ENCODE results near the gene KSR2. TPM values are rescaled to one million over a fixed set of nuclear protein-coding genes. Genes with fewer than 3 reads are reported as not detected.

The KSR2 gene
- total RNA-seq, 1 donor from 2014 or later = 0.10 TPM

DNA sequence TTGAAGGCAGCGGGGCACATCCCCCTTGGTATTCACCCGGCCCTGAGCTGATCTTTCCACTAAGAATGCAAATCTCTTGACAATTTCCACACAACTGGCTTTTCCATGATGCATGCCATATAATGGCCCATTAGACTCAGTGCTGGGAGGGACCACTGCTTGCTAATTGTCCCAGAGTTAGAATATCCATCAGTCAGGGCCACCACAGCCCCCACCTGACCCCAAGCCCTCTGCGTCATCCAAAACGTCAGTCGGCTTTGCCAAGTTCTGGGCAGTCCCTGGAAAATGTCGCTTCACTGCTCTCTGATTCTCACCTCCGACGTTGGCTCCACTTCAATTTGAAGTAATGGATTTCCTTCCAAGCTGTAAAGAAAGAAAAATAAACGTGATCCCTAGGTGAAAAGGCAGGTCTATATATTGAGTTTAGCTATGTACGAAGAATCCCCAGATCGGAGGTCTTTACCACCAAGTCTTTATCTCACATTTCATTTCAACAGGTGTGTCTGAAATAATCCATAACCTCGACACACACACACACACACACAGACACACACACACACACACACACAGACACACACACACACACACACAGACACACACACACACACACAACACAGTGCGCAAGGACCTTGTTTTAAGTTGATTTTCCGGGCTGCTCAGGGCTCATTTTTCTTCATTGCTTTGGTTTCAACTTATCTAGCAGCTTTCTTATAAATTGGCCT is 441.9 kb downstream of the KSR2 start:
- no peak for DNase-seq

GRCh38 chr12:117525766-117526165 is 443.0 kb downstream of the KSR2 start:
- no peak for DNase-seq

DNA sequence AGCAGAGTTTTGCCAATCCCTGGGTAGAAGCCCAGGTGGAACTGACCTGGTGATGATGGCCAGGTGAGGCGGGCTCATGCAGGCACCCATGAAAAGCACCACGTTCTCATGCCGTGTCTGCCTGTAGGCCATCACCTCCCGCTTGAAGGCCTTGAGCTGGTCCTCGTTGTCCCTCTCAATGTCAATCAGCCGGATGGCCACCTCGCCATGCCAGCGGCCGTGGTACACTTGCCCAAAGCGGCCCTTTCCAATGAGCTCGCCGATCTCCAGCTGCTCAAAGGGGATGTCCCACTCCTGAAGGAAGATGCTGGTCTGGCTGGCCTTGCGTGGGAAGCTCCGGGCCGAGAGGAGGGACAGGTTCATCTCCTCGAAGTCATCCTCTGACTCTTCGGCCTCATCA is 444.0 kb downstream of the KSR2 start:
- no peak for DNase-seq

DNA sequence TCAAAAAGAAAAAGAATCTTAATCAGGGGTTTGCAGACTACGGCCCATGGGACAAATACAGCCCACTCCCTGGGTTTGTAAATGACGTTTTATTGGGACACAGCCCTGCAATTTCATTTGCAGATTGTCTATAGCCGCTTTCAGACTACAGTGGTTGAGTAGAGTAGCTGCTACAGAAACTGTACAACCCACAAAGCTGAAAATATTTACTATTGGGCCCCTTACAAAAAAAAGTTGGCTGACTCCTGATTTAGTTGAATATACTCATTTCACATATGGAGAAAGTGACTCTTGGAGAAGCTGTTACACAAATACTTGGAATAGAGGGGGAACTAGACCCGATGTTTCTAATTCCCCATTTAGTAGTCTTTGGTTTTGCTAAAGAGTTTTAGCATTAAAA is 444.8 kb downstream of the KSR2 start:
- DNase-seq = peak; percentile 18

DNA sequence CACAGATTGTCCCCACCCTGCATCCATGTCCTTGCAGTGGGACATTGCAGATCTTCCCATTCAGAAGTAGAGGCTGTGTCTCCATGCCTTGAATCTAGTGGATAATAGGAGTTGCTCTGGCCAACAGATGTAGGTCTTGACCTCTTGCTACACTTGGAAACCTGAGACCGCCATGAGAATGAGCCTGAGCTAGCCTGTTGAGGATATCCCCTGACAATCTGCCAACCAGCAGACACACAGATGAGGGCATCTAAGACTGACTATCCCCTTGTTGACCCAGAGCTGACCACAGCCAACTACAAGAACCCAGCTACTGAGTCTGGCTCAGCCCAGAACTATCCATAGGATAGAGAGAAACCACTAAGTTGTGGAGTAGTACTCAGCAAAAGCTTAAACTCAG is 446.2 kb downstream of the KSR2 start:
- no peak for DNase-seq

- DNase-seq = no peak
These were observed 446.9 kb downstream of the KSR2 start for GRCh38 chr12:117521867-117522266.

GRCh38 chr12:117521346-117521745 is 447.4 kb downstream of the KSR2 start:
- no peak for DNase-seq

DNA sequence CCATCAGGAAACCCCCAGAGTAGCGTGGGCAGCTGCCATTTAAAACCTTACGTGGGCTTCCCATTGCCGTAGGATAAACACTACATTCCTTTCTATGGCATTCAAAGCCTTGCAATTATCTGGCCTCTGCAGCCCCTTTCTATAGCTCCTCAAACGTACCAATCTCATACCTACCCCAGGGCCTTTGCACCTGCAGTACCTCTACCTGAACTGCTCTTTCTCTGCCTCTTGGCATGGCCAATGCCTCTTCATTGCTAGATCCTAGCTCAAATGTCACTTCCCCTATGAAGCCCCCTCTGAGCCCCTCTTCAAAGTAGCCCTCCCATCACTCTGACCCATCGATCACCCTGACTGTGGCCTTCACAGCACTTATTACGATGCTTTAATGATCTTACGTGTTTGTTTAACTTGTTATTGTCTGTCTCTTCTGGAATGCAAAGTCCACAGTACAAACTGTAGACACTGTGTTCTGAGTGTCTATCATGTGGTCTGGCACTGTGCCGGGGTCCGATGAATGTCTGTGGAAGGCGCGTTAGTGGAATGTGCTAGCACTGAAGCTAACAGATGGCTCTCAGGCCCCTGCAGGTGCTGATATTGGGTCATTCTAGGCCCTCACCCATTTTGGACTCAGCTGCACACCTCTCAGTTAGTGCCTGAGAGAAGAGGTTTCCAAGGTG is 450.1 kb downstream of the KSR2 start:
- DNase-seq = no peak

DNA sequence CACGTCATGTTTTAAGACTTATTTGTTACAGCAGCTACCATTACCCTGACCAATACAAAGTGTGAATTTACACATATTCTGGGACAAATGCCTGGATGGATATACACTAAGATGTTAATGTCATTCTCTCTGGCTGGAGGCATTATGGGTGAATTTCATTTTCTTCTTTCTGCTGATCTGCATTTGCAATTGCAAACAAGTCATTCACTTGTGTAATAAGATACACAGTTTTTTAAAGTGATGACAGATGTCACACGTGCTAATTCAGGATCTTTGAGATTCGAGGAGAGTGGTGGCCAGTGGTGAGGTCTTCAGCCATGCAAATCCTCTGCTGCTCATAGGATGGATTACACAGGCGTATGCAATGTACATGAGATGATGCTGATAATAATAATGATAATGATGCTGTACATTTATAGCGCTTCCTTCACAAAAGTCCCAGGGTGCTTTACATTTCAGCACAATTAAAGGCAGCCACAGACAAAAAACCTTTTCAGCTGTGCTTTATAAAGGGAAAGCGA is 451.5 kb downstream of the KSR2 start:
- DNase-seq = no peak

GRCh38 chr12:117516034-117516433 is 452.8 kb downstream of the KSR2 start:
- DNase-seq = no peak

DNA sequence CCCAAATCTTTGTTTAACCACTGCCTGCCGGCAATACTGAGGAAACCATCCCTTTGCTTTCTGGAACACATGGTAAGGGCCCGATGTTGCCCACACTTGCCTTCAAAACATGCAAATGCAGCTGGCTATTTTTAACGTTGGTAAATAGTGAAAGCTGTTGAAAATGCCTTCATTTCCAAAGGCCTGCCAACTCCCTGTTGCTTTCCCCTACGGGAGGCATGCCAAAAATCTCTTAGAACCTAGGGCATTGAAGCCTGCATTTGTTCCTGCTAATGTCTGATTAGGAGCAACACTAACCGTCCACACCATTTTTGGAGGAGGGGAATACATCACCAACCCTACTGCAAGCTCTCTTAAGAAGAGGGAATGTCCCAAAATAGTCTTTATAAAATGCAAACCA is 454.8 kb downstream of the KSR2 start:
- DNase-seq = peak; percentile 71

GRCh38 chr12:117513353-117513752 is 455.4 kb downstream of the KSR2 start:
- DNase-seq = no peak

- DNase-seq = no peak
These were observed 460.3 kb downstream of the KSR2 start for GRCh38 chr12:117508468-117508867.

DNA sequence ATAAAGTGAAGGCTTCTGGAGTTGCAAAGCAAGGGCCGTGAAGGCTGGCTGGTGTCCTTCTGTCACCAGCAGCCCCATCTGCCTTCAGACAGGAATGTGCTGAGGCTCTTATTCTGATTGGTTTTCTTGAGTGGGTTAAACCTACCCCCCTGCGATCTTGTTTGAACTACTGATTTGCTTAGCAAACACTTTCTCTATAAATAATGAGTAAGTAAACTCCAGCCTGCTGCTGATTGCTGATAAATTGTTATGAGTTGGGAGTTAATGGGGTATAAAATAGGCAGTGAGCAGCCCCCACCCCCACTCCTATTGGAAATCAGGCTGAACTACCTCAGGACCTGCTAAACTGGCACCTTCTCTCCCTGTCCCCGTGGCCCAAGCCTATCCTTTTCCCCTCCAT is 461.2 kb downstream of the KSR2 start:
- DNase-seq = no peak

DNA sequence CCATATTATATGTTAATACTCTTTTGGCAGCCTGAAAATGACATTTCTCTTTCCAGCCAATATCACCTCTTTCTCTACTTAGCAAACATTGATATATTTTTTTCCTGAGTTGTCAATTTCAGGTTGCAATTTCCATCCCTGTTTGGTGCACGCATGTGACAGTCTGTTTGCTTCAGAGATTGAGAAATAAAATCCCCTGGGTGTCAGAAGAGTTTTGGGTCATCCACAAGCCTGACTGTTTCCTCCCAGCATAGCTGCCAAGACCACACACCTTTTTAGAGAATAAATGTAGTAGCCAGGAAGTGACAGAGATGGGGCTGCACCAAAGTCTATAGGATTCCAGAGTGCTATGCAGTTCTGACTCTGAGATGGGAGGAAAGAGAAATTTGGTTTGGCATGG is 462.5 kb downstream of the KSR2 start:
- peak; percentile 13 for DNase-seq

DNA sequence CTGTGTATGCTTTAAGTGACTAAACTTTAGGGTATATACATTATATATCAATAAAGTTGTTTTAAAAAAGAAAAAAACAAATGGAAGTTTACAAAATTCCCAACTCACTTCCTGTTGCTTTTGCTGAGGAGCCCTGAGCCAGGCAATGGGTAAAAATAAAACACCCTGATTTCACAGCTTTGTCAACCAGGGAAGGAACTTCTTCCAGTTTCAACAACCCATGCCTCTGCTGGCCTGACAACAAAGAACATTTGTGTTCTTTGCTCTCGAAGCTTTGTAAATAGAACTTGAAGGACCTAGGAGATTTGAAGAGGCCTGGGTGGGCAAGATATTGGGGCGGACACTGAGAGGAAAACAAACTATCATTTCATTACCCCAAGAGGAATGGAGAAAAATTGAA is 466.2 kb downstream of the KSR2 start:
- no peak for DNase-seq

- no peak for DNase-seq
These were observed 466.6 kb downstream of the KSR2 start for GRCh38 chr12:117502233-117502632.

GRCh38 chr12:117501076-117501869 is 467.5 kb downstream of the KSR2 start:
- peak; percentile 61 for DNase-seq

DNA sequence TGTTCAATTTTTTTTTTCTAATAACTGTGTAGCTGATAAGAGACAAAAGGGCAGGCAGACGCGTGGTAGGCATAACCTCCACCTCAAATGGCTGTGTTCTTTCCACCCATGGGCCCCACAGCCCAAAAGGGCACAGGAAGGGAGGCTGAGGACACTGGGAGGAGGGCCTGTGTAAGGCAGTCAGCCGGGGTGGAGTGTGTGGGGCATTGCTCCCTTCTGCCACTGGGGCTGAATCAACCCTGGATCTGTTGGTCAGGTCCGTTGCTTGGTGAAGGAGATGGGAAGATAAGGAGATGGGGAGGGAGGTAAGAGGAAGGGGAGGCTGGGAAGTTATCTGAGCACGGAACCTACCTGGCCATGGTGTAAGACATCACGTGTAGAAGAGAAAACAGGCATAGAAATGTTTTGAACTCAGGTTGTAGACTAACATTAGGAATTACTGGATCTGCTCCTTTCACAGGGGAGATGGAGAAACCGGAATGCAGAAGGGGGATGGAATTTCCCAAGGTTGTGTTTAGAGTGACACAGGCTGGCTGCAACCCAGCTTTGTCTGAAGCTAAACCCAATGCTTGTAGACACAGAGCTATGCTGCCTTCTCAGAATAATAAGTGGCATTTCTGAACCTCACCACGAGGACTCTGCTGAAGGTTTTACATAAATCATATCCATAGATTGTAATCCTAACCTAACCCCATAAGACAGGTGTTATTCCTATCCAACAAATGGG is 468.9 kb downstream of the KSR2 start:
- DNase-seq = no peak

DNA sequence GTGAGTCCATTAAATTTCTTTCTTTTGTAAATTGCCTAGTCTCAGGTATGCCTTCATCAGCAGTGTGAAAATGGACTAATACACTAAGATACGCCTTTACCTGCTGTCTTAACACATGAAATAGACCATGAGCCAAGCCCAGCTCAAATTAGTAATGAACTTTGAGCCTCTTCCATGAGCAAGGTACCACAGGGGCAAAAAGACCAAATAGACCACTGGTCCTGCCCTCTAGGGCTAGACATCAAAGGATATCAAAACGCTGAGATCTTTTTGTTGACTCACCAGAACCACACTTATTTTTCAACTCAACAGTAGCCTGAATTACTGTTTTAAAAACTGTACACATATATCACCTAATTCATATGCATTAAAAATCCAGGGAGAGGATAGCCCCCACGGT is 469.9 kb downstream of the KSR2 start:
- DNase-seq = no peak

GRCh38 chr12:117498256-117498655 is 470.5 kb downstream of the KSR2 start:
- peak; percentile 10 for DNase-seq

DNA sequence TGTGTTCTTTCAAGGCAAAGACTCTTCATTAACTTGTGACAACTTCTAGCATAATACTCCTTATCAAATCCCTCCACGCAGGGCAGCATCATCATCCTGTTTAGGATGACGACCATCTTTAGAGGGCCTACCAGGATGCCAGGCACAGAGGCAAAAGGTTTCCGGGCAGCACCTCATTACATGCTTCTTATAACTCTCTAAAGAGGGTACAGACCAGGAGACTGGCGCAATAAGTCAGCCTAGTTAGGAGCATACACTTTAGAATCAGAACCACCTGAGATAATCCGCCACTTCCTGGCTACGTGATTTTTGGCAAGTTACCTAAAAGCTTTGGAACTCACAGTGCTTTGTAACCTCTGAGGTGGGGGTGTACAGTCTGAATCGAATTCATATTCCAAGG is 471.4 kb downstream of the KSR2 start:
- DNase-seq = no peak

Measured in tongue (tissue), 2 donors.